22Rv1 (cell line): ENCODE data around the gene ZC3H8.

Experiments used
- ZFX ChIP-seq: fragments of 450-650 bp; IDR thresholded peaks from 2 replicates; pipeline ENCODE4 v1.6.1; 2017; ENCODE audit warnings: antibody characterized with exemption, borderline replicate concordance
- TF ChIP-seq, protein P1 (sequence below): fragments of 450-650 bp; IDR thresholded peaks from 2 replicates; pipeline ENCODE4 v1.5.1; 2017; ENCODE audit warnings: mild to moderate bottlenecking

- TF ChIP-seq, protein P1, sequence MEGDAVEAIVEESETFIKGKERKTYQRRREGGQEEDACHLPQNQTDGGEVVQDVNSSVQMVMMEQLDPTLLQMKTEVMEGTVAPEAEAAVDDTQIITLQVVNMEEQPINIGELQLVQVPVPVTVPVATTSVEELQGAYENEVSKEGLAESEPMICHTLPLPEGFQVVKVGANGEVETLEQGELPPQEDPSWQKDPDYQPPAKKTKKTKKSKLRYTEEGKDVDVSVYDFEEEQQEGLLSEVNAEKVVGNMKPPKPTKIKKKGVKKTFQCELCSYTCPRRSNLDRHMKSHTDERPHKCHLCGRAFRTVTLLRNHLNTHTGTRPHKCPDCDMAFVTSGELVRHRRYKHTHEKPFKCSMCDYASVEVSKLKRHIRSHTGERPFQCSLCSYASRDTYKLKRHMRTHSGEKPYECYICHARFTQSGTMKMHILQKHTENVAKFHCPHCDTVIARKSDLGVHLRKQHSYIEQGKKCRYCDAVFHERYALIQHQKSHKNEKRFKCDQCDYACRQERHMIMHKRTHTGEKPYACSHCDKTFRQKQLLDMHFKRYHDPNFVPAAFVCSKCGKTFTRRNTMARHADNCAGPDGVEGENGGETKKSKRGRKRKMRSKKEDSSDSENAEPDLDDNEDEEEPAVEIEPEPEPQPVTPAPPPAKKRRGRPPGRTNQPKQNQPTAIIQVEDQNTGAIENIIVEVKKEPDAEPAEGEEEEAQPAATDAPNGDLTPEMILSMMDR, result no peak
- TF ChIP-seq ZFX, result no peak
Observed at GRCh38 chr2:112182581-112183034, 72.2 kb downstream of the ZC3H8 start.
